GM21447 (cell line): ENCODE data around the gene HK1.
A peak's percentile ranks its signal among the peaks of the same experiment; 100 is the strongest.
"Not testable (repeated sequence)": the region's sequence is repeated elsewhere in the genome, so short reads cannot be mapped to it uniquely, and the experiment has no call there.

Source experiments
- ATAC-seq: cut with Tn5 transposase; IDR thresholded peaks from one replicate; pipeline ENCODE4 v1.9.1; 2021; ENCODE audit not compliant: unreplicated experiment

Gene HK1

DNA sequence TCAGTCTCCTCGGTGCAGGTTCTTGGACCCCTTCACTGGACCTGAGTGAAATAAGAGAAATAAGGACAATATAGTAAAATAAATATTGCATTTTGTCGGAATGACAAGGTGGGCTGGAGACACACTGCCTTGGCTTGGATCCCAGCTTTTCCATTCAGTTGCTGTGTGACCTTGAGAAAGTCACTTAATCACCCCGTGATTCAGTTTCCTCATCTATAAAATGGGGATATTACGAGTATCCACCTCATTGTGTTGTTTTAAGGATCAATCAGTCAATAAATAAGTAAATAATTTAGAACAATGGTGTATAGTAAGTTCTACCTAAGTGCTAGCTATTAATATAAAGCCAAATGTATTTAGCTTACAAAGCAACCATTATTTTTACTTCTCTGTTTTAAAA lies 29.1 kb downstream of the HK1 start:
- no peak for ATAC-seq

DNA sequence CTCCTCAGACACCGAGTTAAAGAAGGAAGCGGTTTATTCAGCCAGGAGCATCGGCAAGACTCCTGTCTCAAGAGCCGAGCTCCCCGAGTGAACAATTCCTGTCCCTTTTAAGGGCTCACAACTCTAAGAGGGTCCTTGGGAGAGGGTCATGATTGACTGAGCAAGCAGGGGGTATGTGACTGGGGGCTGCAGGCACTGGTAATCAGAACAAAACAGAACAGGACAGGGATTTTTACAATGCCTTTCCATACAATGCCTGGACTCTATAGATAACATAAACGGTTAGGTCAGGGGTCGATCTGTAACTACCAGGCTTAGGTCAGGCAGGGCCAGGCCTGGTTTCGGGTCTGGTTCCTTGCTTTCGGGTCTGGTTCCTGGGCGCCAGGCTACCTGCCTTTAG lies 30.0 kb downstream of the HK1 start:
- not testable (repeated sequence) for ATAC-seq

DNA sequence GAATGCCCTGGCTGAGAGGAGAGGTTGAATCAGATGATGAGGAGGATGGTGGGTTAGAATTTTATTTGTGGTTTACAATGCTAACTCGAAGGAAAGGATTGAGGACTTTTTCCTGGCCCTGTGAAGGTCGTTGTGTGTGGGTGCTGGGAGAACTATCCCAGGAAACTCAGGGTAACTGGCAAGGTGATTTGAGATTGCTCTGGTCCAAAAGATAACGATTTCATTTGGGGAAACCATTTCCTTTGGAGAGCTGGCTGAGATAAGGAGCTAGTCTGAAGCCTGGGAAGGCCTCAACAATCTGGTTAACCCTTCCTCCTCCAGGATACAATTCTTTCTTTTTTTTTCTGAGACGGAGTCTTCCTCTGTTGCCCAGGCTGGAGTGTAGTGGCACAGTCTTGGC lies 33.0 kb downstream of the HK1 start:
- ATAC-seq: no peak

DNA sequence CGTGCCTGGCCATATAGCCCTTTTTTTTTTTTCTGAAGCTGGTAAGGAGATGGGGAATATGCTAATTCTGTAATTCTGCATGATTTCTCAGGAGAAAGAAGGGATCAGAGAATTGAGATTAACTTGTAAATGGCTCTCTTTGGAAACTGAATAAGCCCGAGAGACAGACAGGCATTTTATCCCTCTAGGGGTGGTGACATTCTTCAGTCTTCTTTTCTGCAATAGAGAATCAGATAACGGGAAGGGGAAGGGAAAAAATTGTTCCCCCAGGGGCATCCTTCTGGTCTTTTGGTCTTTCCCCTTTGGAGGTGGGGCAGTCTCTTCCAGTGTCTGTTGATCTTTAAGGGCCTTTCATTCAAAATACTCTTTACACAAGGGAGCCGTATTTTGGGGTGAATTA lies 34.2 kb downstream of the HK1 start:
- ATAC-seq: no peak

DNA sequence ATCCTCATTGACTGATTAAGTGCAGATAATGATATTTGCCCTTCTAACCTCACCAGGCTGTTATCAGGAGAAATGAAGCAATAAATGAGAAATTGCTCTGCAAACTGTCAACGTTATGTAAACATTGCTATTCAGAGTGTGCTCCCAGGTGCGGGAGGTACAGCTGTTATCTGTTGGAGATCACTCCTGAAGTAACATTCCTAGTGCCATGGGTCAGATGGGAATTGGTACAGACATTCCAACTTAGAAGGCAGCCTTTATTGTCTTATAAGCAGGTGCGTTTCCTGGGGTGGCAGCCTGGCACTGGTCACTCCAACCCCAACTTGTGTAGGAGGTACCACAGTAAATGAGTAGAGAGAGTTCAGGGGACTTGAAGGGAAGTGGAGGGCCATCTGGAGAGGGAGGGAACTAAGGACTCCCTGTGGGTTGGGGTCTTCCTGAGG lies 36.8 kb downstream of the HK1 start:
- no peak for ATAC-seq

DNA sequence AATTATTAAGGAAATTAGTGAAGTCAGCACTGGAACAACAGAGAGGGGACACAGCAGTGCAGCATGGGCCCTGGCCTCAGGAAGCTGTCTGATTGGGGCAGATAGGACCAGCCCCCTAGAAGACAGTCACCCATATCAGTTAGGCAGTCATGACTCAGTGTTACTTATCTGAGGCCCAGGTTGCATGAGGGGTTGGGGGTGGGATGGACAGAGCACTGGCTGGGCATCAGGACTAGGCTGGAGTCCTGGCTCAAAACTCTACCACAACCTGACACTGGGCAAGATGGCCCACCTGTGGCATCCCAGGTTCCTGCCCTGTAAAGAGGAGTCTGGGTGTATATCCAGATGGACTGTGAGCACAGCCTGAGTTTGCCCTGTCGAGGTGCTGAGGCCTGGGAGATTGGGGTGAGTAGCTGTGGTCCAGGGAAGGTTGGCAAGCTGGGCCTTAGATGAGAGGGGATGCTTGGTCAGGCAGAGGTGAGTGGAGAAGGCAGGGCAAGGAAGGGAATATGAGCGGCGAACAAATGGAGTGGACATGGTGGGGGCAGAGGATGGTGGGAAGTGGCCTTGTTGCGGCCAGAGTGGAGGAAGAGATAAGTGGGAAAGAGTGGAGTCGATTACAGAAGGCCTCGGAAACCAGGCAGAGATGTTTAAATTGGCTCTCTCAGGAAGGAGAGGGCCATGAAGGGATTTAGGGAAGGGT lies 37.5 kb downstream of the HK1 start:
- no peak for ATAC-seq

DNA sequence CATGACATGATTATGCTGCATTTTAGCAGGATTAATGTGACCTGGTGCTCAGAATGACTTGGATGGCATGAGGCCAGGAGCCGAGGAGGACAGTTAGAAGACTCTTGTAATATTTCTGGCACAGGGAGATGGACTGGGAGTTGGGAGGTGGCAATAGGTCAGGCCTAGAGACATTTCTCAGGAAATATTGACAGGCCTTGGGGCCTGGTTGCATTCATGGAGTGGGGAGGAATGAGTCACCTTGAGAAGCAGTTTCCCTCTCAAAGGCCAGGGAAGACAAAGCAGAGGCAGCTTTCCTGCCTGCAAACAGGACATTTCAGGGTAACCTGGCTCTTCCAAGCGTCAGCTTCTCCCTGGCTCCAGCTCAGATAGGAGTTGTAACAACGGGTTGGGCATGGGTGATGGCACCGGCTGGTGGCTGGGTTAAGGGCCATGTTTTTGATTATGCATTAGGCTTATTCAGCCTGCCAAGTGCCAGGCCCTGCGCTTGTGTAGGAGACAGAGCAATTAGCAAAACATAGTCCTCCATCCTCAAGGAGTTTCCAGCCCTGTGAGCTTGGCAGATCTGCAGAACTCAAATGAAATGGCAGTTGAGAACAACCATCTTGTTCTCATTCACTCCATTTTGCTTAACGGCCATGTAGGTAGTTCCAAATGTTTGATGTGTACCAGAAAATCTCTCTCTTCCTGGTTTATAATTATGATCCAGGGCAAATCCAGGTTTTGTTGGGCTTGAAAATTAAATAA lies 38.2 kb downstream of the HK1 start:
- ATAC-seq: no peak

DNA sequence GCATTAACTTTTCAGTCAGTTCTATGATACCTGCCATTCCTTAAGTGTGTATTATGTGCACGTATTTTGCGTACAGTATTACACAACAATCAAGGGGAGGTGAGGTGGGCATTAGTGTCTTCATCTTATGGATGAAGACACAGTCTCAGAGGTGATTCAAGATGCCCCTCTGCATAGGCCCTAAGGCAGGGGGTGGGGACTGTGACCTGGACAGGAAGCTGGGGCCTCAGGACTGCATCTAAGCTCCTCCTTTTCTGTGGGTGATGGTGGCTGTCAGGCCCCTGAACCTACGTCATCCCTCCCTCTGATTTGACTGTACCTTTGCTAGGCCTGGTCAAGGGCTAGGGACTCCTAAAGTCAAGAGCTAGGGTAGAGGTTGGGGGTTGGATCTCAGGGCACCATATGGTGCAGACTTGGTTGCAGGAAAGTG lies 38.9 kb downstream of the HK1 start:
- ATAC-seq: no peak

GRCh38 chr10:69317626-69318105 lies 39.4 kb downstream of the HK1 start:
- peak; percentile 23 for ATAC-seq

- peak; percentile 73 for ATAC-seq
Measured at GRCh38 chr10:69318106-69318866, 40.0 kb downstream of the HK1 start.

- peak; percentile 18 for ATAC-seq
Measured at GRCh38 chr10:69318867-69319727, 40.8 kb downstream of the HK1 start.

GRCh38 chr10:69319841-69320316 lies 41.6 kb downstream of the HK1 start:
- ATAC-seq: no peak

GRCh38 chr10:69320521-69320920 lies 42.2 kb downstream of the HK1 start:
- ATAC-seq: no peak

GRCh38 chr10:69321039-69321715 lies 42.9 kb downstream of the HK1 start:
- no peak for ATAC-seq

DNA sequence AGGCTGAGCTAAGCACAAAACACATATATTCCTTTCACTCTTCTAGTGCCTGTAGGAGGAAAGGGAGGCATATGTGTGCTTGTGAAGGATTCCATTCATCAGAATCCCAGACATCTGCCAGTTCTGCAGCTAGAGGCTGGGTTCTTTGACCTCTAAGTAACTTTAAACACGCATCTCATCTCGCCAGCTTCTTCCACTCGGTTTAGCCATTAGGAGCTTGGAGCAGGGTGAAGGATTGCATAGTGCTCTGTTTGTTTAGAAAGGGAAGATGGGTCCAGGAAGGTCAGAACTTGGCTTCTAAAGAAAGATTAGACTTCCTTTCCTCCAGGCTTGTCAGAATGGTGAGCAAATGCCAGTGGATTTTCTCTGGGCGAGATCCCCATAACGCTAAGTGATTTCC lies 43.6 kb downstream of the HK1 start:
- no peak for ATAC-seq

- not testable (repeated sequence) for ATAC-seq
Measured at GRCh38 chr10:69322346-69322745, 44.0 kb downstream of the HK1 start.

GRCh38 chr10:69323622-69324021 lies 45.3 kb downstream of the HK1 start:
- ATAC-seq: no peak

DNA sequence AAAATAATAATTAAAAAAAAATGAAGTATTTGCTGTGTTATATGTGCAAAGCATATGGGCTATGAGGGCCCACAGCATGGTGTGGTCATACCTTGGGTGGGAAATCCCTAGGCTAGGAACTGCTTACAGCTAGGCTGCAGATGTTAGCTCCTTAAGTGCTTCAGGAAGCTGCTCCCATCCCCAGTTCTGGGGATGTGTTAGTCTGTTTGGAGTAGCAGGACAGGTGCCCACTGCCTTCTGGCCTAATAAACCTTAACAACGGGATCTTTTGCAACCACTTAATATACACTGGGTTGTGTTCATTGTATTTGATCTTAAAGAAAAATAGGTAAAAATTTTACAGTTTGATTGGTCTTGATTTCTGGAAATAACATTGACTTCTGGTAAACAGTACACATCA lies 46.3 kb downstream of the HK1 start:
- ATAC-seq: no peak

GRCh38 chr10:69325637-69326523 lies 47.6 kb downstream of the HK1 start:
- ATAC-seq: not testable (repeated sequence)
